Neural cell (in vitro differentiated cells): ENCODE results near the gene CXCR2. TPM values are rescaled to one million over a fixed set of nuclear protein-coding genes. Genes with fewer than 3 reads are reported as not detected.

Source experiments
- H2AFZ ChIP-seq: fragments of 200-600, 300-800 bp; sonication (generic), shearing (Covaris generic); 2 replicates; pipeline ENCODE4 v1.6.0; 2014; ENCODE audit warnings: low read depth, mild to moderate bottlenecking, antibody characterized with exemption, low read length, moderate library complexity
- H3F3A ChIP-seq: fragments of 200-600 bp; shearing (Covaris generic); 2 replicates; pipeline ENCODE4 v1.6.1; 2016; ENCODE audit warnings: mild to moderate bottlenecking, moderate library complexity, mixed read lengths, antibody characterized with exemption, low read length; ENCODE audit not compliant: insufficient read depth, poor library complexity, severe bottlenecking
- H3K27ac ChIP-seq: fragments of 200-600, 300-800 bp; sonication (generic), shearing (Covaris generic); 2 replicates; pipeline ENCODE4 v1.5.1; 2014; ENCODE audit warnings: mild to moderate bottlenecking, low read length, moderate library complexity
- H3K27me3 ChIP-seq: fragments of 300-800, 200-600 bp; sonication (generic), shearing (Covaris generic); 2 replicates; pipeline ENCODE4 v1.6.0; 2014; ENCODE audit warnings: mild to moderate bottlenecking, low read depth, low read length, moderate library complexity; ENCODE audit not compliant: insufficient read depth
- H3K36me3 ChIP-seq: fragments of 300-800, 200-600 bp; sonication (generic), shearing (Covaris generic); 2 replicates; pipeline ENCODE4 v1.5.1; 2014; ENCODE audit warnings: mild to moderate bottlenecking, antibody characterized with exemption, low read length, moderate library complexity; ENCODE audit not compliant: insufficient read depth
- H3K4me2 ChIP-seq: fragments of 300-800, 200-600 bp; sonication (generic), shearing (Covaris generic); 2 replicates; pipeline ENCODE4 v1.6.0; 2014; ENCODE audit warnings: mild to moderate bottlenecking, low read length
- H3K4me3 ChIP-seq: fragments of 300-800, 200-600 bp; sonication (generic), shearing (Covaris generic); 2 replicates; pipeline ENCODE4 v1.5.1; 2014; ENCODE audit warnings: mild to moderate bottlenecking, low read length, moderate library complexity
- H3K79me2 ChIP-seq: fragments of 200-600 bp; shearing (Covaris generic); replicated peaks from 2 replicates; pipeline ENCODE4 v1.6.0; 2014; ENCODE audit warnings: mild to moderate bottlenecking, low read length, moderate library complexity; ENCODE audit not compliant: insufficient read depth
- H3K9ac ChIP-seq: fragments of 300-800, 200-600 bp; sonication (generic), shearing (Covaris generic); 2 replicates; pipeline ENCODE4 v1.6.1; 2016; ENCODE audit warnings: mild to moderate bottlenecking, low read length, mixed read lengths
- H3K9me2 ChIP-seq: fragments of 200-600 bp; shearing (Covaris generic); 2 replicates; pipeline ENCODE4 v1.6.1; 2016; ENCODE audit warnings: mild to moderate bottlenecking, low read length, mixed read lengths; ENCODE audit not compliant: insufficient read depth
- H3K9me3 ChIP-seq: fragments of 200-600, 300-800 bp; sonication (generic), shearing (Covaris generic); 2 replicates; pipeline ENCODE4 v1.6.1; 2016; ENCODE audit warnings: mild to moderate bottlenecking, mixed run types, low read length, moderate library complexity, mixed read lengths
- H4K20me1 ChIP-seq: fragments of 200-600 bp; shearing (Covaris generic); 2 replicates; pipeline ENCODE4 v1.6.1; 2016; ENCODE audit warnings: mild to moderate bottlenecking, mixed run types; ENCODE audit not compliant: insufficient read depth
- EP300 ChIP-seq: fragments of 450-650 bp; conservative IDR thresholded peaks from 2 replicates; pipeline ENCODE4 v1.6.1; 2014; ENCODE audit warnings: antibody characterized with exemption, mild to moderate bottlenecking, moderate library complexity; ENCODE audit not compliant: poor library complexity, severe bottlenecking
- EZH2 ChIP-seq: fragments of 200-600, 300-800 bp; shearing (Covaris generic), sonication (generic); IDR thresholded peaks from 2 replicates; pipeline ENCODE4 v1.6.1; 2014; ENCODE audit warnings: antibody characterized with exemption, low read length, borderline replicate concordance, mild to moderate bottlenecking; ENCODE audit not compliant: insufficient read depth, poor library complexity, severe bottlenecking
- MXI1 ChIP-seq: fragments of 450-650 bp; conservative IDR thresholded peaks from 2 replicates; pipeline ENCODE4 v1.6.1; 2014; ENCODE audit warnings: antibody characterized with exemption, mild to moderate bottlenecking; ENCODE audit not compliant: poor library complexity, severe bottlenecking
- POLR2AphosphoS5 ChIP-seq: IDR thresholded peaks from 2 replicates; pipeline ENCODE4 v1.6.1; 2012
- RAD21 ChIP-seq: fragments of 450-650 bp; conservative IDR thresholded peaks from 2 replicates; pipeline ENCODE4 v1.6.1; 2014; ENCODE audit warnings: antibody characterized with exemption, mild to moderate bottlenecking, moderate library complexity
- SMC3 ChIP-seq: fragments of 450-650 bp; conservative IDR thresholded peaks from 2 replicates; pipeline ENCODE4 v1.6.1; 2014; ENCODE audit warnings: antibody characterized with exemption, mild to moderate bottlenecking, moderate library complexity; ENCODE audit not compliant: poor library complexity
- TAF1 ChIP-seq: IDR thresholded peaks from 2 replicates; pipeline ENCODE4 v1.6.1; 2012; ENCODE audit warnings: low read depth
- polyA plus RNA-seq: library from polyadenylated mRNA; depleted of rRNA; stranded (reverse); fragments of >200 nt; gene quantifications from 2 replicates; pipeline ENCODE4 v1.2.3, GENCODE V29; 2014
- TF ChIP-seq, protein P1 (sequence below): IDR thresholded peaks from 2 replicates; pipeline ENCODE4 v1.6.1; 2012; ENCODE audit warnings: borderline replicate concordance
- TF ChIP-seq, protein P2 (sequence below): fragments of 450-650 bp; IDR thresholded peaks from 2 replicates; pipeline ENCODE4 v1.5.1; 2014; ENCODE audit warnings: antibody characterized with exemption, mild to moderate bottlenecking, moderate library complexity; ENCODE audit not compliant: poor library complexity, severe bottlenecking

The CXCR2 gene
- polyA plus RNA-seq, 1 donor from 2014 or later = not detected

DNA sequence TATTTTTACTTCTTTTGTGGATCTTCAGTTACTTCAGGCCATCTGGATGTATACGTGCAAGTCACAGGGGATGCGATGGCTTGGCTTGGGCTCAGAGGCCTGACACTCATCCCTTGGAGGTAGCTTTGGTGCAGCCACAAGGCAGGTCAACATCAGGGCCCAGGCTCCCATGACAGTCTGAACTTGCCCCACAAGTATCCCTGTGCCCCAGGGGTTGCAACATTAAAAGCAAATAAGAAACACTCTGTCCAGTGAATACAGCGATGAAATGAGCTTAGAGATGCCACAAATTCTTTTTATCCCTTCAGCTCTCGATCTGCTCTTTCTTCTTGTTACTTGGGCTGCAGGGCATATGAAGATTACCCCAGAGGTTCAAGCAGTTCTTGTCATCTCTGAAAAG, 54.0 kb downstream of the CXCR2 start:
- no peak overlapping the region for H3K4me3 ChIP-seq
- H3K4me2 ChIP-seq = no peak overlapping the region
- no peaks in the 10 kb centered on the region for H4K20me1 ChIP-seq
- TF ChIP-seq RAD21 (no peak), TAF1 (no peak), MXI1 (no peak), POLR2AphosphoS5 (no peak), EP300 (no peak), SMC3 (no peak), EZH2 (no peak)
- TF ChIP-seq, protein P1, sequence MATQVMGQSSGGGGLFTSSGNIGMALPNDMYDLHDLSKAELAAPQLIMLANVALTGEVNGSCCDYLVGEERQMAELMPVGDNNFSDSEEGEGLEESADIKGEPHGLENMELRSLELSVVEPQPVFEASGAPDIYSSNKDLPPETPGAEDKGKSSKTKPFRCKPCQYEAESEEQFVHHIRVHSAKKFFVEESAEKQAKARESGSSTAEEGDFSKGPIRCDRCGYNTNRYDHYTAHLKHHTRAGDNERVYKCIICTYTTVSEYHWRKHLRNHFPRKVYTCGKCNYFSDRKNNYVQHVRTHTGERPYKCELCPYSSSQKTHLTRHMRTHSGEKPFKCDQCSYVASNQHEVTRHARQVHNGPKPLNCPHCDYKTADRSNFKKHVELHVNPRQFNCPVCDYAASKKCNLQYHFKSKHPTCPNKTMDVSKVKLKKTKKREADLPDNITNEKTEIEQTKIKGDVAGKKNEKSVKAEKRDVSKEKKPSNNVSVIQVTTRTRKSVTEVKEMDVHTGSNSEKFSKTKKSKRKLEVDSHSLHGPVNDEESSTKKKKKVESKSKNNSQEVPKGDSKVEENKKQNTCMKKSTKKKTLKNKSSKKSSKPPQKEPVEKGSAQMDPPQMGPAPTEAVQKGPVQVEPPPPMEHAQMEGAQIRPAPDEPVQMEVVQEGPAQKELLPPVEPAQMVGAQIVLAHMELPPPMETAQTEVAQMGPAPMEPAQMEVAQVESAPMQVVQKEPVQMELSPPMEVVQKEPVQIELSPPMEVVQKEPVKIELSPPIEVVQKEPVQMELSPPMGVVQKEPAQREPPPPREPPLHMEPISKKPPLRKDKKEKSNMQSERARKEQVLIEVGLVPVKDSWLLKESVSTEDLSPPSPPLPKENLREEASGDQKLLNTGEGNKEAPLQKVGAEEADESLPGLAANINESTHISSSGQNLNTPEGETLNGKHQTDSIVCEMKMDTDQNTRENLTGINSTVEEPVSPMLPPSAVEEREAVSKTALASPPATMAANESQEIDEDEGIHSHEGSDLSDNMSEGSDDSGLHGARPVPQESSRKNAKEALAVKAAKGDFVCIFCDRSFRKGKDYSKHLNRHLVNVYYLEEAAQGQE = no peak
- TF ChIP-seq, protein P2, sequence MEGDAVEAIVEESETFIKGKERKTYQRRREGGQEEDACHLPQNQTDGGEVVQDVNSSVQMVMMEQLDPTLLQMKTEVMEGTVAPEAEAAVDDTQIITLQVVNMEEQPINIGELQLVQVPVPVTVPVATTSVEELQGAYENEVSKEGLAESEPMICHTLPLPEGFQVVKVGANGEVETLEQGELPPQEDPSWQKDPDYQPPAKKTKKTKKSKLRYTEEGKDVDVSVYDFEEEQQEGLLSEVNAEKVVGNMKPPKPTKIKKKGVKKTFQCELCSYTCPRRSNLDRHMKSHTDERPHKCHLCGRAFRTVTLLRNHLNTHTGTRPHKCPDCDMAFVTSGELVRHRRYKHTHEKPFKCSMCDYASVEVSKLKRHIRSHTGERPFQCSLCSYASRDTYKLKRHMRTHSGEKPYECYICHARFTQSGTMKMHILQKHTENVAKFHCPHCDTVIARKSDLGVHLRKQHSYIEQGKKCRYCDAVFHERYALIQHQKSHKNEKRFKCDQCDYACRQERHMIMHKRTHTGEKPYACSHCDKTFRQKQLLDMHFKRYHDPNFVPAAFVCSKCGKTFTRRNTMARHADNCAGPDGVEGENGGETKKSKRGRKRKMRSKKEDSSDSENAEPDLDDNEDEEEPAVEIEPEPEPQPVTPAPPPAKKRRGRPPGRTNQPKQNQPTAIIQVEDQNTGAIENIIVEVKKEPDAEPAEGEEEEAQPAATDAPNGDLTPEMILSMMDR = no peak
- H3K36me3 ChIP-seq = no peaks in the 10 kb centered on the region
- H3K9ac ChIP-seq = no peak overlapping the region
- no peaks in the 10 kb centered on the region for H3K9me3 ChIP-seq
- H2AFZ ChIP-seq = no peak overlapping the region
- no peaks in the 10 kb centered on the region for H3K79me2 ChIP-seq
- H3F3A ChIP-seq = no peaks in the 10 kb centered on the region
- H3K9me2 ChIP-seq = no peaks in the 10 kb centered on the region
- no peaks in the 10 kb centered on the region for H3K27me3 ChIP-seq
- no peak overlapping the region for H3K27ac ChIP-seq

DNA sequence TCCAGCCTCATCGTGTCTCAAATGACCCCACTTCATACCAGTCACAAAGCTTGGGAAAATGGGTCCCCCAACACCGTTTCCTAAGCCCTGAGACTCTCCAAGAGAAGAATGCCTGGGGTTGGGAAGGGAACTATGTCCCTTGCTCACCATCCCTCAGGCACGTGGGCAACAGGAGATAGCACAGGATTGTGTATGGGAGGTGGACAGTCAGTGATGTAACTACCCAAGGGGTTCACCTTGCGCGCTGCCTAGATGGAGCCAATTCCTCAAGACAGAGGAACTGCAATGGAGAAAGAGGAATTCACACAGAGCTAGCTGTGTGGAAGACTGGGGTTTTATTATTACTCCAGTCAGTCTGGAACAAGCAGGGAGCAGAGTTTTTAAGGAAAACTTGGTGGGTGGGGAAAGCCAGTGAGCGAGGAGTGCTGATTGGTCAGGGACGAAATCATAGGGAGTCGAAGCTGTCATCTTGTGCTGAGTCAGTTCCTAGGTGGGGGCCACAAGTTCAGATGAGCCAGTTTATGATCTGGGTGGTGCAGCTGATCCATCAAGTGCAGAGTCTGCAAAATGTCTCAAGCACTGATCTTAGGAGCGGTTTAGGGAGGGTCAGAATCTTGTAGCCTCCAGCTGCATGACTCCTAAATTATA, 54.8 kb downstream of the CXCR2 start:
- H3K27me3 ChIP-seq = no peaks in the 10 kb centered on the region
- H3K4me3 ChIP-seq = no peak overlapping the region
- H2AFZ ChIP-seq = no peak overlapping the region

More for the DNA sequence above, 54.8 kb downstream of the CXCR2 start:
- Histone ChIP-seq H3K4me2 (no peak overlapping the region), H3K79me2 (no peaks in the 10 kb centered on the region), H3K9ac (no peak overlapping the region), H3K9me3 (no peaks in the 10 kb centered on the region), H3K36me3 (no peaks in the 10 kb centered on the region), H4K20me1 (no peaks in the 10 kb centered on the region), H3F3A (no peaks in the 10 kb centered on the region), H3K9me2 (no peaks in the 10 kb centered on the region), H3K27ac (no peak overlapping the region)
- TF ChIP-seq POLR2AphosphoS5 = no peak
- TF ChIP-seq SMC3 = no peak
- no peak for TF ChIP-seq EP300
- TF ChIP-seq MXI1 = no peak
- no peak for TF ChIP-seq RAD21
- TF ChIP-seq, protein P2 = no peak
- TF ChIP-seq EZH2 = no peak
- TF ChIP-seq, protein P1 = no peak
- no peak for TF ChIP-seq TAF1
